ENCODE measurements around the gene SYNE1. TPM values are rescaled to one million over a fixed set of nuclear protein-coding genes. Genes with fewer than 3 reads are reported as not detected.
"Not testable (repeated sequence)": the region's sequence is repeated elsewhere in the genome, so short reads cannot be mapped to it uniquely, and the experiment has no call there.

Gene SYNE1
- total RNA-seq, 1 experiment from 2014 or later: 23.0 TPM

GRCh38 chr6:152428126-152428525 lies 209.0 kb downstream of the SYNE1 start:
- DNase-seq: no peak
- intact Hi-C loops (cut with micrococcal nuclease; ENCODE audit: unreplicated experiment): no loop called here
- ChIA-PET CTCF (no interaction called here), POLR2A (no interaction called here)
- H3K27ac Mint-ChIP-seq (ENCODE audit: unreplicated experiment): no peak overlapping the region
- no peaks in the 10 kb centered on the region for H3K4me1 ChIP-seq
- BruUV-seq (replicated peaks): no TSS peak
- H3K4me3 Mint-ChIP-seq (ENCODE audit: unreplicated experiment): no peak overlapping the region
- H3K36me3 ChIP-seq (ENCODE audit: control insufficient read depth, insufficient read depth, low read length): no peaks in the 10 kb centered on the region
- peaks cover 37% of the 10 kb centered on the region for H3K27me3 Mint-ChIP-seq (ENCODE audit: insufficient read depth, unreplicated experiment)
- H3K27me3 ChIP-seq (replicated peaks; ENCODE audit: control insufficient read depth, insufficient read depth, low read length): no peaks in the 10 kb centered on the region
- no peaks in the 10 kb centered on the region for H3K9me3 ChIP-seq
- no peaks in the 10 kb centered on the region for H3K36me3 Mint-ChIP-seq (ENCODE audit: insufficient read depth, unreplicated experiment)
- H3K9me3 Mint-ChIP-seq (ENCODE audit: unreplicated experiment): no peaks in the 10 kb centered on the region
- no peak for TF ChIP-seq CTCF (IDR thresholded peaks at IDR 0.05; ENCODE audit: insufficient read depth in 1 of 2, low read depth in 1 of 2, low read length in 1 of 2, severe bottlenecking in 1 of 2, unreplicated experiment in 1 of 2)
- H3K4me3 ChIP-seq (ENCODE audit: low read depth, low read length): no peak overlapping the region
- no peaks in the 10 kb centered on the region for H3K4me1 Mint-ChIP-seq (ENCODE audit: low read depth, unreplicated experiment)

GRCh38 chr6:152426276-152426675 lies 210.9 kb downstream of the SYNE1 start:
- Histone ChIP-seq H3K27me3 (replicated peaks; ENCODE audit: control insufficient read depth, insufficient read depth, low read length) (no peaks in the 10 kb centered on the region), H3K36me3 (ENCODE audit: control insufficient read depth, insufficient read depth, low read length) (no peaks in the 10 kb centered on the region), H3K4me1 (no peaks in the 10 kb centered on the region), H3K9me3 (no peaks in the 10 kb centered on the region), H3K4me3 (ENCODE audit: low read depth, low read length) (no peak overlapping the region)
- H3K27ac Mint-ChIP-seq (ENCODE audit: unreplicated experiment): no peak overlapping the region
- ChIA-PET POLR2A (no interaction called here), CTCF (no interaction called here)
- no peak for TF ChIP-seq CTCF (IDR thresholded peaks at IDR 0.05; ENCODE audit: insufficient read depth in 1 of 2, low read depth in 1 of 2, low read length in 1 of 2, severe bottlenecking in 1 of 2, unreplicated experiment in 1 of 2)
- H3K36me3 Mint-ChIP-seq (ENCODE audit: insufficient read depth, unreplicated experiment): no peaks in the 10 kb centered on the region
- DNase-seq: peak in 1 of 2 experiments; percentile 24
- H3K4me1 Mint-ChIP-seq (ENCODE audit: low read depth, unreplicated experiment): no peaks in the 10 kb centered on the region
- H3K4me3 Mint-ChIP-seq (ENCODE audit: unreplicated experiment): no peak overlapping the region
- H3K27me3 Mint-ChIP-seq (ENCODE audit: insufficient read depth, unreplicated experiment): peaks cover 35% of the 10 kb centered on the region
- H3K9me3 Mint-ChIP-seq (ENCODE audit: unreplicated experiment): no peaks in the 10 kb centered on the region
- intact Hi-C loops (cut with micrococcal nuclease; ENCODE audit: unreplicated experiment): no loop called here
- BruUV-seq (replicated peaks): no TSS peak

- H3K9me3 Mint-ChIP-seq (ENCODE audit: unreplicated experiment): no peaks in the 10 kb centered on the region
These were observed 213.7 kb downstream of the SYNE1 start for GRCh38 chr6:152423216-152424103.

GRCh38 chr6:152421496-152421895 lies 215.7 kb downstream of the SYNE1 start:
- DNase-seq; H3K4me3 Mint-ChIP-seq (ENCODE audit: unreplicated experiment); H3K27ac Mint-ChIP-seq (ENCODE audit: unreplicated experiment); H3K36me3 ChIP-seq (ENCODE audit: control insufficient read depth, insufficient read depth, low read length); H3K9me3 ChIP-seq; BruUV-seq (replicated peaks); CTCF ChIA-PET; intact Hi-C loops (cut with micrococcal nuclease; ENCODE audit: unreplicated experiment); H3K4me1 Mint-ChIP-seq (ENCODE audit: low read depth, unreplicated experiment); H3K4me3 ChIP-seq (ENCODE audit: low read depth, low read length); H3K36me3 Mint-ChIP-seq (ENCODE audit: insufficient read depth, unreplicated experiment); POLR2A ChIA-PET; H3K4me1 ChIP-seq; H3K9me3 Mint-ChIP-seq (ENCODE audit: unreplicated experiment); H3K27me3 ChIP-seq (replicated peaks; ENCODE audit: control insufficient read depth, insufficient read depth, low read length): not testable (repeated sequence)
- H3K27me3 Mint-ChIP-seq (ENCODE audit: insufficient read depth, unreplicated experiment): peaks cover 15% of the 10 kb centered on the region

More at GRCh38 chr6:152423216-152424103, 213.7 kb downstream of the SYNE1 start:
- H3K4me1 ChIP-seq: no peaks in the 10 kb centered on the region
- Mint-ChIP-seq H3K27ac (ENCODE audit: unreplicated experiment) (no peak overlapping the region), H3K27me3 (ENCODE audit: insufficient read depth, unreplicated experiment) (peaks cover 24% of the 10 kb centered on the region), H3K4me1 (ENCODE audit: low read depth, unreplicated experiment) (no peaks in the 10 kb centered on the region), H3K36me3 (ENCODE audit: insufficient read depth, unreplicated experiment) (no peaks in the 10 kb centered on the region), H3K4me3 (ENCODE audit: unreplicated experiment) (no peak overlapping the region)
- no peak overlapping the region for H3K4me3 ChIP-seq (ENCODE audit: low read depth, low read length)
- H3K9me3 ChIP-seq: no peaks in the 10 kb centered on the region
- ChIA-PET CTCF (no interaction called here), POLR2A (no interaction called here)
- no peaks in the 10 kb centered on the region for H3K36me3 ChIP-seq (ENCODE audit: control insufficient read depth, insufficient read depth, low read length)
- DNase-seq: no peak
- no peaks in the 10 kb centered on the region; the same call in 1 of the 2 replicates for H3K27me3 ChIP-seq (replicated peaks; ENCODE audit: control insufficient read depth, insufficient read depth, low read length)
- intact Hi-C loops (cut with micrococcal nuclease; ENCODE audit: unreplicated experiment): no loop called here
- TF ChIP-seq CTCF (IDR thresholded peaks at IDR 0.05; ENCODE audit: insufficient read depth in 1 of 2, low read depth in 1 of 2, low read length in 1 of 2, severe bottlenecking in 1 of 2, unreplicated experiment in 1 of 2): no peak
- no TSS peak for BruUV-seq (replicated peaks)

Data from Caco-2 (cell line).